Glutamatergic neuron (in vitro differentiated cells): ENCODE measurements around the gene CHODL. TPM values are rescaled to one million over a fixed set of nuclear protein-coding genes. Genes with fewer than 3 reads are reported as not detected.

ENCODE experiments used
- DNase-seq: peaks from one replicate; pipeline ENCODE4 v3.0.0; 2022
- H3K27ac Mint-ChIP-seq: one replicate; pipeline ENCODE4 v1.8.0; 2020; ENCODE audit warnings: mild to moderate bottlenecking, mixed read lengths, inconsistent platforms; ENCODE audit not compliant: unreplicated experiment
- H3K27me3 Mint-ChIP-seq: one replicate; pipeline ENCODE4 v1.8.0; 2020; ENCODE audit warnings: mild to moderate bottlenecking, moderate library complexity, mixed read lengths, inconsistent platforms; ENCODE audit not compliant: unreplicated experiment
- H3K36me3 Mint-ChIP-seq: one replicate; pipeline ENCODE4 v1.8.0; 2020; ENCODE audit warnings: mild to moderate bottlenecking, mixed read lengths, inconsistent platforms; ENCODE audit not compliant: unreplicated experiment
- H3K4me1 Mint-ChIP-seq: one replicate; pipeline ENCODE4 v1.8.0; 2020; ENCODE audit warnings: mild to moderate bottlenecking, low read depth, mixed read lengths, inconsistent platforms; ENCODE audit not compliant: unreplicated experiment
- H3K4me3 Mint-ChIP-seq: one replicate; pipeline ENCODE4 v1.8.0; 2020; ENCODE audit warnings: mild to moderate bottlenecking, mixed read lengths, inconsistent platforms; ENCODE audit not compliant: unreplicated experiment
- H3K9me3 Mint-ChIP-seq: one replicate; pipeline ENCODE4 v1.8.0; 2020; ENCODE audit warnings: mild to moderate bottlenecking, moderate library complexity, mixed read lengths, inconsistent platforms; ENCODE audit not compliant: unreplicated experiment
- CTCF ChIP-seq: fragments of 200-600 bp; sonication (generic); IDR thresholded peaks from one replicate; pipeline ENCODE4 v1.5.0; 2021; ENCODE audit not compliant: partially characterized antibody, unreplicated experiment
- long read RNA-seq: library from polyadenylated mRNA; unstranded; transcript quantifications from one replicate; pipeline ENCODE4 v2.0.0, GENCODE V29; 2020; ENCODE audit not compliant: unreplicated experiment
- total RNA-seq: library from RNA; stranded (reverse); fragmentation: NEBNext Ultra II Directional; extraction: Animal tissue kit (Norgen Biotek cat#: 25700); gene quantifications from one replicate; pipeline ENCODE4 v1.2.1, GENCODE V29; 2021; ENCODE audit not compliant: unreplicated experiment

The CHODL gene
- 5.5 TPM for total RNA-seq
- long read RNA-seq, transcript CHODL-201 (6 exons, 2,548 nt), result major isoform, 6 of 8 reads
- long read RNA-seq, partial matches to known transcripts, result 0 of 8 reads
- long read RNA-seq, other reads (novel, unspliced or antisense), result 2 of 8 reads

- H3K9me3 Mint-ChIP-seq, result peaks cover 3% of the 10 kb centered on the region
- no peak for TF ChIP-seq CTCF
- H3K4me3 Mint-ChIP-seq, result peak within 1 kb of the TSS; percentile 94
- H3K27me3 Mint-ChIP-seq, result peaks cover 8% of the 10 kb centered on the region
- H3K27ac Mint-ChIP-seq, result peak within 1 kb of the TSS; percentile 84
- H3K4me1 Mint-ChIP-seq, result peaks cover 4% of the 10 kb centered on the region
- peak; percentile 69 for DNase-seq
- H3K36me3 Mint-ChIP-seq, result no peaks in the 10 kb centered on the region
These were observed at the start of gene CHODL for GRCh38 chr21:18244671-18245463. TSS of gene CHODL (plus strand) at chr21:18244833. CDS start at chr21:18245224, 391 bp downstream.

- DNase-seq, result no peak
- Mint-ChIP-seq H3K36me3 (no peaks in the 10 kb centered on the region), H3K4me3 (no peak overlapping the region), H3K4me1 (no peaks in the 10 kb centered on the region), H3K27me3 (no peaks in the 10 kb centered on the region), H3K9me3 (peaks cover 1% of the 10 kb centered on the region), H3K27ac (no peak overlapping the region)
- no peak for TF ChIP-seq CTCF
These were observed 39.7 kb upstream of the CHODL start for GRCh38 chr21:18204931-18205330.

GRCh38 chr21:18218331-18218730 is 26.3 kb upstream of the CHODL start:
- Mint-ChIP-seq H3K4me3 (no peak overlapping the region), H3K36me3 (peaks cover 20% of the 10 kb centered on the region), H3K27me3 (peaks cover 4% of the 10 kb centered on the region), H3K9me3 (peaks cover 6% of the 10 kb centered on the region), H3K27ac (no peak overlapping the region), H3K4me1 (no peaks in the 10 kb centered on the region)
- no peak for DNase-seq
- TF ChIP-seq CTCF, result no peak

- peaks cover 6% of the 10 kb centered on the region for H3K9me3 Mint-ChIP-seq
- no peak for TF ChIP-seq CTCF
- DNase-seq, result no peak
- peaks cover 20% of the 10 kb centered on the region for H3K36me3 Mint-ChIP-seq
- H3K27ac Mint-ChIP-seq, result no peak overlapping the region
- peaks cover 1% of the 10 kb centered on the region for H3K27me3 Mint-ChIP-seq
- no peak overlapping the region for H3K4me3 Mint-ChIP-seq
- H3K4me1 Mint-ChIP-seq, result no peaks in the 10 kb centered on the region
These were observed 24.1 kb upstream of the CHODL start for GRCh38 chr21:18220498-18220897.

GRCh38 chr21:18222346-18222745 is 22.3 kb upstream of the CHODL start:
- no peak for TF ChIP-seq CTCF
- Mint-ChIP-seq H3K36me3 (peaks cover 20% of the 10 kb centered on the region), H3K27ac (no peak overlapping the region), H3K9me3 (peaks cover 6% of the 10 kb centered on the region), H3K27me3 (no peaks in the 10 kb centered on the region), H3K4me1 (no peaks in the 10 kb centered on the region), H3K4me3 (no peak overlapping the region)
- no peak for DNase-seq
